Hepatocyte (in vitro differentiated cells): Measurements from ENCODE around the gene BEST2.
"Not testable (repeated sequence)": the region's sequence is repeated elsewhere in the genome, so short reads cannot be mapped to it uniquely, and the experiment has no call there.

ENCODE experiments used
- EZH2 ChIP-seq: fragments of 200-600 bp; sonication (generic); IDR thresholded peaks from 2 replicates; pipeline ENCODE4 v1.6.1; 2016; ENCODE audit warnings: antibody characterized with exemption, mild to moderate bottlenecking, borderline replicate concordance
- EZH2phosphoT487 ChIP-seq: fragments of 200-600 bp; sonication (generic); IDR thresholded peaks from one replicate; pipeline ENCODE4 v1.6.1; 2018; ENCODE audit warnings: antibody characterized with exemption, mild to moderate bottlenecking, low read depth, moderate library complexity; ENCODE audit not compliant: unreplicated experiment, severe bottlenecking
- TF ChIP-seq, protein P1 (sequence below): fragments of 200-600 bp; sonication (generic); IDR thresholded peaks from 2 replicates; pipeline ENCODE4 v1.5.1; 2016; ENCODE audit warnings: antibody characterized with exemption, mild to moderate bottlenecking; ENCODE audit not compliant: poor library complexity

DNA sequence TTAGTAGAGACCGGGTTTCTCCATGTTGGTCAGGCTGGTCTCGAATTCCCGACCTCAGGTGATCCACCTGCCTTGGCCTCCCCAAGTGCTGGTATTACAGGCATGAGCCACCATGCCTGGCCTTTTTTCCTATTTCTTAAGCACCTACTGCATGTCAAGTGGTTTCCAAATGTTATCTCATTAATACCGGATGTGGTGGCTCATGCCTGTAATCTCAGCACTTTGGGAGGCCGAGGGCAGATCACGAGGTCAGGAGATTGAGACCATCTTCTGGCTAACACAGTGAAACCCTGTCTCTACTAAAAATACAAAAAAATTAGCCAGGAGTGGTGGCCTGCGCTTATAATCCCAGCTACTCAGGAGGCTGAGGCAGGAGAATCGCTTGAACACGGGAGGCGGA lies 26.0 kb upstream of the BEST2 start:
- TF ChIP-seq, protein P1, sequence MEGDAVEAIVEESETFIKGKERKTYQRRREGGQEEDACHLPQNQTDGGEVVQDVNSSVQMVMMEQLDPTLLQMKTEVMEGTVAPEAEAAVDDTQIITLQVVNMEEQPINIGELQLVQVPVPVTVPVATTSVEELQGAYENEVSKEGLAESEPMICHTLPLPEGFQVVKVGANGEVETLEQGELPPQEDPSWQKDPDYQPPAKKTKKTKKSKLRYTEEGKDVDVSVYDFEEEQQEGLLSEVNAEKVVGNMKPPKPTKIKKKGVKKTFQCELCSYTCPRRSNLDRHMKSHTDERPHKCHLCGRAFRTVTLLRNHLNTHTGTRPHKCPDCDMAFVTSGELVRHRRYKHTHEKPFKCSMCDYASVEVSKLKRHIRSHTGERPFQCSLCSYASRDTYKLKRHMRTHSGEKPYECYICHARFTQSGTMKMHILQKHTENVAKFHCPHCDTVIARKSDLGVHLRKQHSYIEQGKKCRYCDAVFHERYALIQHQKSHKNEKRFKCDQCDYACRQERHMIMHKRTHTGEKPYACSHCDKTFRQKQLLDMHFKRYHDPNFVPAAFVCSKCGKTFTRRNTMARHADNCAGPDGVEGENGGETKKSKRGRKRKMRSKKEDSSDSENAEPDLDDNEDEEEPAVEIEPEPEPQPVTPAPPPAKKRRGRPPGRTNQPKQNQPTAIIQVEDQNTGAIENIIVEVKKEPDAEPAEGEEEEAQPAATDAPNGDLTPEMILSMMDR: not testable (repeated sequence)
- TF ChIP-seq EZH2, EZH2phosphoT487: not testable (repeated sequence)
